IMR-90 (cell line): ENCODE data around the gene POLD4. TPM values are rescaled to one million over a fixed set of nuclear protein-coding genes. Genes with fewer than 3 reads are reported as not detected.

Experiments used
- ATAC-seq: fragments of 200-7000 bp; cut with Tn5 transposase; 2 replicates; pipeline ENCODE4 v1.9.1; 2020; ENCODE audit warnings: low read depth, mild to moderate bottlenecking, moderate library complexity
- BruUV-seq: library from RNA; stranded (reverse); fragments of 400-500 nt; replicated peaks from 2 replicates; lab custom pipeline; 2021; lab: Mats Ljungman, UMichigan
- CTCF ChIA-PET: fragments of 300-600 bp; formaldehyde crosslinking; extraction: SDS; loops from one replicate; lab custom pipeline; 2021; ENCODE audit warnings: antibody characterized with exemption; lab: Yijun Ruan, JAX
- POLR2A ChIA-PET: fragments of 300-600 bp; sonication (Branson Sonifier 250); formaldehyde crosslinking; loops from one replicate; lab custom pipeline; 2022; ENCODE audit warnings: antibody characterized with exemption; ENCODE audit not compliant: unreplicated experiment; lab: Charles Lee
- DNase-seq: peaks from one replicate; pipeline ENCODE4 v3.0.0; 2013
- H2AFZ ChIP-seq: replicated peaks from 2 replicates; pipeline ENCODE3; 2013; ENCODE audit warnings: low read length, mild to moderate bottlenecking; ENCODE audit not compliant: poor library complexity
- H2AK5ac ChIP-seq: 2 replicates; pipeline ENCODE4 v1.6.1; 2013; ENCODE audit warnings: low read depth, low read length, inconsistent platforms
- H2AK9ac ChIP-seq: replicated peaks from 2 replicates; pipeline ENCODE3; 2013; ENCODE audit warnings: mild to moderate bottlenecking, low read depth, low read length, moderate library complexity; ENCODE audit not compliant: poor library complexity
- H2BK120ac ChIP-seq: 2 replicates; pipeline ENCODE4 v1.6.1; 2013; ENCODE audit warnings: low read depth, low read length, inconsistent platforms
- H2BK15ac ChIP-seq: 3 replicates; pipeline ENCODE4 v1.6.1; 2013; ENCODE audit warnings: low read depth, low read length, inconsistent platforms
- H2BK20ac ChIP-seq: 2 replicates; pipeline ENCODE4 v1.6.1; 2013; ENCODE audit warnings: low read depth, mild to moderate bottlenecking, inconsistent platforms, low read length, moderate library complexity
- H2BK5ac ChIP-seq: 2 replicates; pipeline ENCODE4 v1.6.1; 2013; ENCODE audit warnings: mild to moderate bottlenecking, low read depth, low read length, inconsistent platforms; ENCODE audit not compliant: poor library complexity, severe bottlenecking
- H3K14ac ChIP-seq: replicated peaks from 2 replicates; pipeline ENCODE4 v1.6.1; 2013; ENCODE audit warnings: low read depth, low read length, inconsistent platforms
- H3K18ac ChIP-seq: 2 replicates; pipeline ENCODE4 v1.6.1; 2013; ENCODE audit warnings: low read depth, low read length, control low read depth
- H3K23ac ChIP-seq: 2 replicates; pipeline ENCODE4 v1.6.1; 2013; ENCODE audit warnings: low read depth, low read length, inconsistent platforms
- H3K27ac ChIP-seq: 2 replicates; pipeline ENCODE4 v1.5.1; 2013; ENCODE audit warnings: mild to moderate bottlenecking, control low read depth, low read length; ENCODE audit not compliant: insufficient read depth
- H3K27me3 ChIP-seq: 2 replicates; pipeline ENCODE4 v1.6.1; 2013; ENCODE audit warnings: low read length; ENCODE audit not compliant: control insufficient read depth, insufficient read depth
- H3K36me3 ChIP-seq: 2 replicates; pipeline ENCODE4 v1.6.1; 2013; ENCODE audit warnings: low read length, mixed read lengths; ENCODE audit not compliant: control insufficient read depth, insufficient read depth
- H3K4ac ChIP-seq: 2 replicates; pipeline ENCODE4 v1.6.1; 2013; ENCODE audit warnings: low read depth, low read length, inconsistent platforms
- H3K4me1 ChIP-seq: 2 replicates; pipeline ENCODE4 v1.6.1; 2013; ENCODE audit warnings: low read length, mixed read lengths; ENCODE audit not compliant: control insufficient read depth, insufficient read depth
- H3K4me2 ChIP-seq: 2 replicates; pipeline ENCODE4 v1.6.1; 2013; ENCODE audit warnings: low read depth, mild to moderate bottlenecking, control low read depth, low read length, moderate library complexity
- H3K4me3 ChIP-seq: 2 replicates; pipeline ENCODE4 v1.5.1; 2013; ENCODE audit warnings: low read depth, mild to moderate bottlenecking, control low read depth, low read length, moderate library complexity; ENCODE audit not compliant: insufficient read depth
- H3K56ac ChIP-seq: 2 replicates; pipeline ENCODE4 v1.6.1; 2013; ENCODE audit warnings: low read length, inconsistent platforms; ENCODE audit not compliant: insufficient read depth; ENCODE audit errors: extremely low read depth
- H3K79me1 ChIP-seq, 2 experiments: 2 replicates each; pipeline ENCODE4 v1.6.1; 2013; ENCODE audit warnings: low read length in 2 of 2, inconsistent platforms in 1 of 2, low read depth in 1 of 2
- H3K9ac ChIP-seq: 2 replicates; pipeline ENCODE4 v1.6.1; 2013; ENCODE audit warnings: low read depth, low read length, control low read depth
- H3K9me1 ChIP-seq: 2 replicates; pipeline ENCODE4 v1.6.1; 2013; ENCODE audit warnings: low read length, inconsistent platforms; ENCODE audit not compliant: insufficient read depth
- H3K9me3 ChIP-seq: 2 replicates; pipeline ENCODE4 v1.6.1; 2013; ENCODE audit warnings: low read length; ENCODE audit not compliant: control insufficient read depth, insufficient read depth
- H4K20me1 ChIP-seq: 2 replicates; pipeline ENCODE4 v1.6.1; 2013; ENCODE audit warnings: low read length, inconsistent platforms; ENCODE audit not compliant: insufficient read depth
- H4K5ac ChIP-seq: 2 replicates; pipeline ENCODE4 v1.6.1; 2013; ENCODE audit warnings: mild to moderate bottlenecking, low read depth, low read length, control low read depth
- H4K8ac ChIP-seq, 2 experiments: 2 replicates each; pipeline ENCODE4 v1.6.1; 2013; ENCODE audit warnings: low read depth in 2 of 2, low read length in 2 of 2, control low read depth in 1 of 2, inconsistent platforms in 1 of 2
- H4K91ac ChIP-seq: 2 replicates; pipeline ENCODE4 v1.6.1; 2013; ENCODE audit warnings: low read depth, low read length, inconsistent platforms; ENCODE audit not compliant: insufficient read depth
- RCOR1 ChIP-seq: IDR thresholded peaks from 2 replicates; pipeline ENCODE4 v1.6.1; 2012; ENCODE audit warnings: mild to moderate bottlenecking, low read length, improper control_type of control experiment; ENCODE audit not compliant: insufficient replicate concordance
- WGBS, 2 experiments: methylation state at CpG; one replicate each; pipeline versions ENCODE4 v1.1.5 to v1.1.7; 2013; ENCODE audit warnings: missing lambda C conversion rate in 2 of 2; ENCODE audit not compliant: insufficient read length in 1 of 2; ENCODE audit errors: extremely low coverage in 2 of 2; 5-methylcytosine and 5-hydroxymethylcytosine counted together
- dilution Hi-C: fragments of 300-500 bp; cut with HindIII; formaldehyde crosslinking; loops from one replicate; pipeline ENCODE4 v1.14.3; 2018; ENCODE audit warnings: low sequenced_read_pairs; ENCODE audit not compliant: unreplicated experiment
- in situ Hi-C: fragments of 300-500 bp; cut with MboI; formaldehyde crosslinking; loops from 3 replicates; pipeline ENCODE4 v1.14.3; 2019; ENCODE audit warnings: low sequenced_read_pairs, inconsistent platforms, mixed read lengths
- intact Hi-C: fragments of 100-400 bp; cut with micrococcal nuclease; formaldehyde crosslinking; loops from 2 replicates; pipeline ENCODE4 v1.10.0; 2022
- polyA plus RNA-seq, 3 experiments: library from polyadenylated mRNA; depleted of rRNA; stranded (reverse); fragments of >200 nt; gene quantifications; 2 replicates each; pipeline ENCODE4 v1.2.3, GENCODE V29; 2012; ENCODE audit warnings: low replicate concordance in 1 of 3
- total RNA-seq: library from RNA; depleted of rRNA; stranded (reverse); fragments of >200 nt; gene quantifications from 2 replicates; pipeline ENCODE4 v1.2.3, GENCODE V29; 2012
- TF ChIP-seq, protein P1 (sequence below): fragments of 150-350 bp; IDR thresholded peaks from 2 replicates; pipeline ENCODE4 v1.6.1; 2017; ENCODE audit warnings: mild to moderate bottlenecking, antibody characterized with exemption, low read length, low read depth

POLD4 gene
- total and polyA plus RNA-seq, 2 of the 4 experiments (the other 2 are of a cell fraction), result 46.4 to 133 TPM

DNA sequence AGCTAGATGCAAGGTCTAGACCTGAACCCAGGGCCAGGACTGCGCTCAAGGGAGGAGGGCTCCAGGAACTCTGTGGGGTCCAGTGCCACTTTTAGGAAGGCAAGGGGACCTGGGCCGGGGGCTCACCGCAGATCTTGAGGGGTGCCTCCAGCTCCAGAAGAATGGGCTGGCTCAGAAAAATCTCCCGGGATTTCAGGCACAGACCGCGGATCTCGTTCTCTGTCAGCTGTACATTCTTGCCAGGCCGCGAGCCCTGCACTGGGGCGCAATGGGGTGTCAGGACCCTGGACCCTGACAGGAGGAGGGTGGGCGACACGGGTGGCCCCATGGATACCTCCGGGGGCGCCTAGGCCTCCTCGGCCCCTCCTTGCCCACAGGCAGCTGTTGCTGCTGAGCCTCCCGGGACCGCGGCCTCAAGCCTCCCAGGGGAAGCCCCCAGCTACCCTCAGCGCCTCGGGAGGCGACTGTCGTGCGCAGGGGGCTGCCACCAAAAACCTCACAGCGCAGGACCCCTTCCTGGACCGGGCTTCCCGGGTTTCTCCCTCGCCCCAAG lies 47.7 kb upstream of the POLD4 start (continued):
- no peak for TF ChIP-seq RCOR1

DNA sequence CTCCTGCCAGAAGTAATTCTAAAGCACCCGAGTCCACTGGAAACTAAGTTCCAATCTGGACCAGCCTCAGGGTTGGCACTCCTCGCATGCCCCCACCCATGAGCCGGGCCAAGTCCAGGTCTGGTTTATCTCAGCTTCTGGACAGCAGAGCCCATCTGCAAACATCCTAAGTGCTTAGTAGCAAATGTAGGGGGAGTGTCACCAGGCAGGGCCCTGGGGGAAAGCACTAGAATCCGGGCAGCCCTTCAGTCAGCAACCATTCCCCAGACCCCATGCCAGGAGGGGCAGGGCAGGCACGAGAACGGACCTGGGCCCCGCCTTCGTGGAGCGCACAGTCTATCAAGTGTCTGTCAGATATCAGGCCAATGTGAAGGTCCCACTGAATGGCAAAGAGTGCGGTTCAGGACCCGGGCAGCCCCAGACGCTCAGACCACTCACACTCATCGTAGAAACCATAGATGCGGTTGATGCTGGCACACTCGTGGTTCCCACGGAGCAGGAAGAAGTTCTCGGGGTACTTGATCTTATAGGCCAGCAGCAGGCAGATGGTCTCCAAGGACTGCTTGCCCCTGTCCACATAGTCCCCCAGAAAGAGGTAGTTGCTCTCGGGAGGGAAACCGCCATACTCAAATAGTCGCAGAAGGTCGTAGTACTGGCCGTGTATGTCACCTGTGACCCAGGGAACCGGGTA lies 47.0 kb upstream of the POLD4 start:
- Histone ChIP-seq H2AFZ (peak overlapping the region; percentile 8), H4K91ac (peak overlapping the region; percentile 2; the same call in 1 of the 2 replicates), H2AK5ac (peak overlapping the region; percentile 66), H3K4me2 (peak overlapping the region; percentile 98), H2BK15ac (no peak overlapping the region), H3K36me3 (peaks cover 41% of the 10 kb centered on the region), H3K56ac (no peak overlapping the region; the same call in none of the 2 replicates), H3K9me3 (no peaks in the 10 kb centered on the region), H3K27ac (peak overlapping the region; percentile 87), H3K9ac (peak overlapping the region; percentile 84), H2BK120ac (no peak overlapping the region), H3K18ac (no peak overlapping the region), H4K5ac (no peak overlapping the region), H3K14ac (peak overlapping the region; percentile 89), H3K4ac (peak overlapping the region; percentile 76), H2BK5ac (peak overlapping the region; percentile 5), H3K4me1 (peaks cover 13% of the 10 kb centered on the region), H3K27me3 (no peaks in the 10 kb centered on the region), H3K9me1 (no peaks in the 10 kb centered on the region), H4K8ac (peak overlapping the region in 1 of 2 experiments; percentile 86; a peak in 1 of 4 replicates), H4K20me1 (peaks cover 33% of the 10 kb centered on the region), H3K4me3 (peak overlapping the region; percentile 72), H2BK20ac (no peak overlapping the region), H3K23ac (peak overlapping the region; percentile 86), H2AK9ac (peak overlapping the region; percentile 99), H3K79me1 (peaks cover 17 to 35% of the 10 kb centered on the region in 2 experiments; a peak in 3 of 4 replicates)
- 51% methylated on average over 12 of the region's 23 CpGs; no CpG with 5 or more reads in 1 of the 2 experiments for WGBS, 2 experiments
- TF ChIP-seq, protein P1, sequence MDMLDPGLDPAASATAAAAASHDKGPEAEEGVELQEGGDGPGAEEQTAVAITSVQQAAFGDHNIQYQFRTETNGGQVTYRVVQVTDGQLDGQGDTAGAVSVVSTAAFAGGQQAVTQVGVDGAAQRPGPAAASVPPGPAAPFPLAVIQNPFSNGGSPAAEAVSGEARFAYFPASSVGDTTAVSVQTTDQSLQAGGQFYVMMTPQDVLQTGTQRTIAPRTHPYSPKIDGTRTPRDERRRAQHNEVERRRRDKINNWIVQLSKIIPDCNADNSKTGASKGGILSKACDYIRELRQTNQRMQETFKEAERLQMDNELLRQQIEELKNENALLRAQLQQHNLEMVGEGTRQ, result no peak
- in situ Hi-C loops, result no loop called here
- ATAC-seq (no peak), DNase-seq (no peak)
- no TSS peak for BruUV-seq
- intact Hi-C loops, result loop anchor here (2.0 kb wide), 1 partner anchor 108 kb away; the partner anchor contains the start of gene CDK2AP2
- ChIA-PET CTCF (interaction anchor here (0.7 kb wide), 1 partner anchor 73 kb away, joined by 3 read pairs; no protein-coding TSS in a partner anchor), POLR2A (interaction anchor here (0.5 to 1.2 kb wide), 2 partner anchors 44 to 69 kb away, joined by 4 to 7 read pairs; partner anchors contain the start of gene TMEM134)
- dilution Hi-C loops, result no loop called here
